ENCODE data around the gene EMC10.
"Not testable (repeated sequence)": the region's sequence is repeated elsewhere in the genome, so short reads cannot be mapped to it uniquely, and the experiment has no call there.

Gene EMC10

DNA sequence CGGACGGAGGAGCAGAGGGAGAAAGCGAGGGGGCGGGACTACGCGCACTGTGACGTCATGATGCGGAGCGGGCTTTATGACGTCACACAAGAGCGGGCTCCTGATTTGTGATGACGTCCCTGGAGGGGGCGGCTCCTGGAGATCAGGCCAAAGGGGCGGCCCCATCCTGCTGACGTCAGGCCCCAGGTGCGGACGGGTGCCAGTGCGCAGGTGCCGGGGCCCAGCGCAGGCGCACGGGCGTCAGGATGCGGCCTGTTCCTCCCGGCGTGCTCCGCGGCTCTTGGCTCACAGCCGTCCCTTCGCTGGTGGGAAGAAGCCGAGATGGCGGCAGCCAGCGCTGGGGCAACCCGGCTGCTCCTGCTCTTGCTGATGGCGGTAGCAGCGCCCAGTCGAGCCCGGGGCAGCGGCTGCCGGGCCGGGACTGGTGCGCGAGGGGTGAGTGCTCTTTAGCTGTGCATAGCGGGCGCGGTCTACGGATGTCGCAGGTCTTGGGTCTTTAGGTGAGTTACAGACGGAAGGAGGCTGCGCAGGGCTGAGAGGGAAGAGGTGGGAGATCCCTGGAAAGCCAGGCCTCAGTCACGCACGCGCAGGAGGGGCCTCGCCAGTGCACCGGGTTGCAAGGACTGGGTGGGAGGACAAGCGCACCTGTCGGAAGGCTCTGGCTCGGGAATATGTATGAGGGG is at the start of gene EMC10, which contains the start of gene GARIN5A:
Gene EMC10, plus strand, starts transcription at position 284 of the 683 bp plus-strand sequence. Its CDS starts 38 bp downstream, at position 322.
Gene GARIN5A, minus strand, starts transcription at position 625 of the 683 bp plus-strand sequence. Its CDS starts 460 bp downstream, at position 165.
- DNase-seq: peak; percentile 56

GRCh38 chr19:50427318-50427925 is 48.9 kb upstream of the EMC10 start:
- DNase-seq: no peak

DNA sequence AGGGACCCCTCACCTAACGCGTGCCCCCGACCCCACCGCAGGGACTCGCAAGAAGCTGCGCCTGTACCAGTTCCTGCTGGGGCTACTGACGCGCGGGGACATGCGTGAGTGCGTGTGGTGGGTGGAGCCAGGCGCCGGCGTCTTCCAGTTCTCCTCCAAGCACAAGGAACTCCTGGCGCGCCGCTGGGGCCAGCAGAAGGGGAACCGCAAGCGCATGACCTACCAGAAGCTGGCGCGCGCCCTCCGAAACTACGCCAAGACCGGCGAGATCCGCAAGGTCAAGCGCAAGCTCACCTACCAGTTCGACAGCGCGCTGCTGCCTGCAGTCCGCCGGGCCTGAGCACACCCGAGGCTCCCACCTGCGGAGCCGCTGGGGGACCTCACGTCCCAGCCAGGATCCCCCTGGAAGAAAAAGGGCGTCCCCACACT is 48.3 kb upstream of the EMC10 start:
- DNase-seq: peak; percentile 28

GRCh38 chr19:50428772-50429463 is 47.4 kb upstream of the EMC10 start:
- DNase-seq: no peak

DNA sequence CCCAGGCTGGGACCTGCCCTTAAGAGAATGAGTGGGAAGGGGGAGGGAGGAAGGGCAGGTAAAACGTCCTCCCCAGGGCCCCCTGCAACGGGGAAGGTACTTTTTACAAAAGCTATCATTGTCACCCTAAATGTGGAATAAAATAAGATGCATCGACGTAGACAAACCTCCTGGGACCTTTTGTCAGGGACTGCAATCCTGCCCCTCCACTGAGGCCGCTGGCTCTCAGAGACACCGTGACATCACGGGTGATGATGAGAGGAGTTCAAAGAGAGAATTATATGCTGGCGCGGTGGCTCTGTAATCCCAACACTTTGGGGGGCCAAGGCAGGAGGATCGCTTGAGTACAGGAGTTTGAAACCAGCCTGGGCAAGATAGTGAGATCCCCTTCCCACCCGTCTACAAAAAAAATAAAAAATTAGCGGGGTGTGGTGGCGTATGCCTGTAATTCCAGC is 45.4 kb upstream of the EMC10 start:
- no peak for DNase-seq

- peak; percentile 25 for DNase-seq
Measured at GRCh38 chr19:50431343-50432220, 44.7 kb upstream of the EMC10 start.

DNA sequence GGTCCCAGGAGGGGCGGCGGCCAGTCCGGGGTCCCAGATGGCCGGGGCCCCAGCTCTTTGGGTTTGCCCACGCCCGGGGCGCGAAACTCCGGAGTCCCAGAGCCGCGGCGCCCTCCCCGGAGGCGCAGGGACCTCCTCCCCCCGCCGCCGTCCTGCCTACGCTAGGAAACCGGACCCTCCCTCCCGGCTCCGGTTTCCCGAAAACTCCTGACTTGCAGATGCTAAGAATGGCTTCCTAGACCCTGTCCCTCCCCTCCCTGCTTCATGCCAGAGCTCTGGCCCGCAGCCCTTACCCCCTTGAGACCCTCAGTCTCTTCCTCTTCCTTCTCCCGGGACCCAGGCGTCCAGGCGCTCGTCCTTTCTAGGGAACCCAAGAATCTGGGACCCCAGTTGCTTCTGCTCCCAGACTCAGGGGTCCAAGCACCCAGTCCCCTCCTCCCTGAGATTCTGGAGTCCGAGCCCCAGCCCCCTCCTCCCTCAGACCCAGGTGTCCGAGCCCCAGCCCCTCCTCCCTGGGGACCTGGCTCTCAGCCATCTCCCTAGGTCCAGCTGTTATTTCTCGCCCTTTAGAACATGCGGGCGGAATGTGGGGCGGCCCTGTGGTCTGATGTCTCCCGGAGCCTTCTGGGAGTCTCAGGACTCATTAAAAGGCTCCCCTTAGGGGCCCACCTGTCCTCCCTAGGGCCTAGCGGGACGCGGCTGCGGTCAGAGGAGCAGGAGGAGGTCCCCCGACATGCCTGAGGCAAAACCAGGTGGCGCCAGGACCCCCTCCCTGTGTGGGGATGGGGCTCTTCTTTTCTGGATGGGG is 43.9 kb upstream of the EMC10 start, which contains the start of gene MYBPC2:
Gene MYBPC2, plus strand, starts transcription at position 672 of the 808 bp plus-strand sequence. Its CDS starts 62 bp downstream, at position 734.
- no peak for DNase-seq

GRCh38 chr19:50433201-50434180 is 42.8 kb upstream of the EMC10 start:
- DNase-seq: no peak

GRCh38 chr19:50434525-50434924 is 41.8 kb upstream of the EMC10 start:
- DNase-seq: no peak

DNA sequence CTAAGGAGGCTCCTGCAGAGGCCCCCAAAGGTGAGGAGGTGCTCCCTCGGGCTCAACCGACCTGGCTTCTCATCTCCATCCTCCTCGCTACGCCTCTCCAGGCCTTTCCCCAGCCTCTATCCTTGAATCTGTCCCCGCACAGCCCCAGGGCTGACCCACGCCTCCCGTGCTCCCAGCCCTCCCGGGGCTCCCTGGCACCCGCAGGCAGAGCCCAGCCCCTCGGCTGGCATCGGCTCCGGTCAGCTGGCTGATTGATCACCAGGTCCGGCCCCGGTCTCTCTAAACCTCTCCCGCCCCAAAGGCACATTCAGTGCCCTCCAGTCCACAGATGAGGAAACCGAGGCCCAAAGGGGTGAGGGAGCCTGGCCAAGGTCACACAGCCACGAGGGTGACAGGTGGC is 41.1 kb upstream of the EMC10 start:
- no peak for DNase-seq

- no peak for DNase-seq
Measured at GRCh38 chr19:50435627-50436026, 40.7 kb upstream of the EMC10 start.

GRCh38 chr19:50437862-50438449 is 38.4 kb upstream of the EMC10 start:
- DNase-seq: no peak

GRCh38 chr19:50439130-50439529 is 37.2 kb upstream of the EMC10 start:
- DNase-seq: not testable (repeated sequence)

- no peak for DNase-seq
Measured at GRCh38 chr19:50444059-50444458, 32.2 kb upstream of the EMC10 start.

DNA sequence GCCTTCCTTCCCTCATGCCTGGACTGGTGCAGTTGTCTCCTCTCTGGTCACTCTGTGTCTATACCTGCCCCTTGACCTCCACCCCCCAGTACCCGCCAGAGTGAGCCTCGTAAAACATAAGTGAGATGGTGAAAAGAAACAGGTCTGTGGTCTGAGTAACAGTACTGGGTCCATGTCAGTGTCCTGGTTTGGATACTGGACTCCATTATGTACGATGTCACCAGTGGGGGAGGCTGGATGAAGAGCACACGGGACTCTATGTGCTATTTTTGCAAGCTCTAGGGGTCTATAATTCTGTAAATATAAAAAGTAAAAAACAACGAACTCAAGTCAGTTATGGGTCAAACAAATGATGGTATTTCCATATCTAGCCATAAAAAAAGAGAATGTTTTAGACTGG is 29.3 kb upstream of the EMC10 start:
- DNase-seq: no peak

DNA sequence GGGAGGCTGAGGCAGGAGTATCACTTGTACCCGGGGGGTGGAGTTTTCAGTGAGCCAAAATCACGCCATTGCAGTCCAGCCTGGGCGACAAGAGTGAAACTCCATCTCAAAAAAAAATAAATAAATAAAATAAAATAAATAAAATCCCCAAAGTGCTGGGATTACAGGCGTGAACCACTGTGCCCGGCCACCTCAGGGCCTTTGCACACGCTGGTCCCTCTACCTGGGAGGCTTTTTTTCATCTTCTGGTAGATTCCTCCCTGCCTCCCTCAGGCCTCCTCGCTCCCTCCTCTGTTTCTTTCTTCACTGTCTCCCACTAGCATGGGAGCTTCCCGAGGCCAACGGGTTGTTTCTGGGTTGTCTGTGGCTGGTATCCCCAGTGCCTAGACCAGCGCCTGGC is 28.6 kb upstream of the EMC10 start:
- no peak for DNase-seq

GRCh38 chr19:50449236-50449899 is 26.9 kb upstream of the EMC10 start:
- DNase-seq: no peak

GRCh38 chr19:50450369-50451222 is 25.7 kb upstream of the EMC10 start:
- no peak for DNase-seq

DNA sequence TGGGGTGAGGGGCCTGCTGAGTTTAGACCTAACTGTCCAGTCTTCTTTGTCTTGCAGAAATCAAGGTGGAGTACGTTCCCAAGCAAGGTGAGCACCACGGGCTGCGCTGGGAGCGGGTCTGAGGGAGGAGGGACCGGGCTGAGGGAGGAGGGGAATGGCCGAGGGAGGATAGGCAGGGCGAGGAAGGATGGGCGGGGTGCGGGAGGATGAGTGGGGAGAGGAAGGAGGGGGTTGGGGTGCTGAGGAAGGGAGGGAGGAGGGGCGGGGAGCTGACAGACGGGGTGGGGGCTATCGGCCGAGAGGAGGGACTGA is 25.1 kb upstream of the EMC10 start:
- DNase-seq: no peak
